HG02938 (cell line): ENCODE measurements around the gene R3HDM2.
"Not testable (repeated sequence)": the region's sequence is repeated elsewhere in the genome, so short reads cannot be mapped to it uniquely, and the experiment has no call there.

Source experiments
- ATAC-seq: cut with Tn5 transposase; IDR thresholded peaks from one replicate; pipeline ENCODE4 v1.9.1; 2021; ENCODE audit warnings: mild to moderate bottlenecking, moderate library complexity; ENCODE audit not compliant: unreplicated experiment

Gene R3HDM2

GRCh38 chr12:57276233-57276632, 154.6 kb downstream of the R3HDM2 start:
- ATAC-seq = not testable (repeated sequence)

GRCh38 chr12:57273516-57273915, 157.3 kb downstream of the R3HDM2 start:
- no peak for ATAC-seq

- ATAC-seq = no peak
Observed at GRCh38 chr12:57272337-57273151, 158.3 kb downstream of the R3HDM2 start.

- no peak for ATAC-seq
Observed at GRCh38 chr12:57270966-57271470, 159.8 kb downstream of the R3HDM2 start.

GRCh38 chr12:57268264-57268663, 162.6 kb downstream of the R3HDM2 start:
- ATAC-seq = no peak

GRCh38 chr12:57266681-57267080, 164.2 kb downstream of the R3HDM2 start:
- no peak for ATAC-seq

GRCh38 chr12:57263096-57263495, 167.7 kb downstream of the R3HDM2 start:
- ATAC-seq = no peak

- no peak for ATAC-seq
Observed at GRCh38 chr12:57262126-57262822, 168.6 kb downstream of the R3HDM2 start.

GRCh38 chr12:57261428-57261865, 169.4 kb downstream of the R3HDM2 start:
- no peak for ATAC-seq

GRCh38 chr12:57260366-57260765, 170.5 kb downstream of the R3HDM2 start:
- no peak for ATAC-seq

GRCh38 chr12:57258977-57259970, 171.6 kb downstream of the R3HDM2 start:
- ATAC-seq = no peak

- ATAC-seq = no peak
Observed at GRCh38 chr12:57255916-57256315, 174.9 kb downstream of the R3HDM2 start.

- no peak for ATAC-seq
Observed at GRCh38 chr12:57254506-57255280, 176.2 kb downstream of the R3HDM2 start.

GRCh38 chr12:57250956-57251355, 179.9 kb downstream of the R3HDM2 start, which contains the start of gene STAC3:
STAC3 (minus strand) TSS chr12:57251187; CDS start chr12:57249636, 1,551 bp downstream.
- ATAC-seq = no peak

- ATAC-seq = no peak
Observed at GRCh38 chr12:57250541-57250940, 180.3 kb downstream of the R3HDM2 start.

GRCh38 chr12:57248934-57249742, 181.7 kb downstream of the R3HDM2 start:
- ATAC-seq = no peak

GRCh38 chr12:57247041-57247440, 183.8 kb downstream of the R3HDM2 start:
- ATAC-seq = no peak

- no peak for ATAC-seq
Observed at GRCh38 chr12:57244312-57244696, 186.5 kb downstream of the R3HDM2 start.
